ENCODE results near the gene MRPL19. TPM values are rescaled to one million over a fixed set of nuclear protein-coding genes. Genes with fewer than 3 reads are reported as not detected.

MRPL19 gene
- total RNA-seq, 1 donor from 2014 or later, result 166 TPM

GRCh38 chr2:75602724-75603342, 43.8 kb upstream of the MRPL19 start:
- H3K4me3 ChIP-seq, result no peak overlapping the region
- H3K4me1 ChIP-seq, result no peaks in the 10 kb centered on the region
- intact Hi-C loops (cut with DNase I), result no loop called here
- no peaks in the 10 kb centered on the region for H3K36me3 ChIP-seq
- peaks cover under 1% of the 10 kb centered on the region for H3K27me3 ChIP-seq
- no peak for TF ChIP-seq CTCF (IDR thresholded peaks at IDR 0.05)
- no peak for DNase-seq (ENCODE audit: low spot score in 2 of 2)
- no peak overlapping the region for H3K27ac ChIP-seq
- no peaks in the 10 kb centered on the region for H3K9me3 ChIP-seq

- no peaks in the 10 kb centered on the region for H3K9me3 ChIP-seq
- no peaks in the 10 kb centered on the region for H3K4me1 ChIP-seq
- H3K27ac ChIP-seq, result no peak overlapping the region
- H3K36me3 ChIP-seq, result no peaks in the 10 kb centered on the region
- DNase-seq (ENCODE audit: low spot score in 2 of 2), result no peak
- H3K4me3 ChIP-seq, result no peak overlapping the region
- intact Hi-C loops (cut with DNase I), result no loop called here
- TF ChIP-seq CTCF (IDR thresholded peaks at IDR 0.05), result no peak
- H3K27me3 ChIP-seq, result peaks cover 4% of the 10 kb centered on the region
Measured at GRCh38 chr2:75603477-75603876, 43.1 kb upstream of the MRPL19 start.

GRCh38 chr2:75604484-75604883, 42.1 kb upstream of the MRPL19 start:
- Histone ChIP-seq H3K4me1 (no peaks in the 10 kb centered on the region), H3K9me3 (no peaks in the 10 kb centered on the region), H3K4me3 (no peak overlapping the region), H3K27me3 (peaks cover 4% of the 10 kb centered on the region), H3K27ac (no peak overlapping the region), H3K36me3 (no peaks in the 10 kb centered on the region)
- no peak for DNase-seq (ENCODE audit: low spot score in 2 of 2)
- TF ChIP-seq CTCF (IDR thresholded peaks at IDR 0.05), result no peak
- intact Hi-C loops (cut with DNase I), result no loop called here

- Histone ChIP-seq H3K4me3 (no peak overlapping the region), H3K27ac (no peak overlapping the region), H3K9me3 (no peaks in the 10 kb centered on the region), H3K27me3 (peaks cover 4% of the 10 kb centered on the region), H3K36me3 (no peaks in the 10 kb centered on the region), H3K4me1 (no peaks in the 10 kb centered on the region)
- intact Hi-C loops (cut with DNase I), result no loop called here
- TF ChIP-seq CTCF (IDR thresholded peaks at IDR 0.05), result no peak
- DNase-seq (ENCODE audit: low spot score in 2 of 2), result no peak
Measured at GRCh38 chr2:75605770-75606529, 40.6 kb upstream of the MRPL19 start.

GRCh38 chr2:75606761-75607399, 39.7 kb upstream of the MRPL19 start:
- intact Hi-C loops (cut with DNase I), result no loop called here
- Histone ChIP-seq H3K9me3 (no peaks in the 10 kb centered on the region), H3K4me3 (no peak overlapping the region), H3K4me1 (no peaks in the 10 kb centered on the region), H3K27ac (no peak overlapping the region), H3K36me3 (no peaks in the 10 kb centered on the region), H3K27me3 (peaks cover 4% of the 10 kb centered on the region)
- no peak for TF ChIP-seq CTCF (IDR thresholded peaks at IDR 0.05)
- DNase-seq (ENCODE audit: low spot score in 2 of 2), result no peak
